ENCODE measurements around the gene IRGQ. TPM values are rescaled to one million over a fixed set of nuclear protein-coding genes. Genes with fewer than 3 reads are reported as not detected.
A peak's percentile ranks its signal among the peaks of the same experiment; 100 is the strongest.

IRGQ gene
- total and polyA plus RNA-seq, 7 donors = 5.5 to 26.9 (median 21.5) TPM

GRCh38 chr19:43610493-43610892 is 14.6 kb upstream of the IRGQ start:
- ATAC-seq = no peak
- WGBS, 3 donors = 71 to 74% (median 74%) methylated on average over 3 of the region's 3 CpGs
- Histone ChIP-seq H3K27ac (no peak overlapping the region), H3K27me3 (ENCODE audit: insufficient read depth in 3 of 3, low read length in 2 of 3) (no peaks in the 10 kb centered on the region), H3K36me3 (ENCODE audit: insufficient read depth in 1 of 2, low read depth in 1 of 2) (peaks cover 0 to 42% of the 10 kb centered on the region in 2 donors), H3K4me1 (no peaks in the 10 kb centered on the region), H3K4me3 (no peak overlapping the region), H3K9me3 (no peaks in the 10 kb centered on the region)
- TF ChIP-seq CTCF (IDR thresholded peaks at IDR 0.05) = no peak
- DNase-seq = no peak
- intact Hi-C loops (cut with DNase I) = no loop called here

- Histone ChIP-seq H3K36me3 (ENCODE audit: insufficient read depth in 1 of 2, low read depth in 1 of 2) (peaks cover 0 to 42% of the 10 kb centered on the region in 2 donors), H3K9me3 (no peaks in the 10 kb centered on the region), H3K4me3 (no peak overlapping the region), H3K27ac (no peak overlapping the region), H3K4me1 (no peaks in the 10 kb centered on the region), H3K27me3 (ENCODE audit: insufficient read depth in 3 of 3, low read length in 2 of 3) (no peaks in the 10 kb centered on the region)
- DNase-seq = no peak
- no peak for TF ChIP-seq CTCF (IDR thresholded peaks at IDR 0.05)
- WGBS, 3 donors = 85 to 87% (median 87%) methylated on average over 7 of the region's 7 CpGs
- ATAC-seq = peak in 1 of 4 donors; percentile 9
- intact Hi-C loops (cut with DNase I) = no loop called here
Measured at GRCh38 chr19:43609872-43610271, 13.9 kb upstream of the IRGQ start.

GRCh38 chr19:43607238-43608205 is 11.6 kb upstream of the IRGQ start:
- H3K9me3 ChIP-seq = no peaks in the 10 kb centered on the region
- H3K27me3 ChIP-seq (ENCODE audit: insufficient read depth in 3 of 3, low read length in 2 of 3) = no peaks in the 10 kb centered on the region
- intact Hi-C loops (cut with DNase I) = no loop called here
- H3K4me3 ChIP-seq = no peak overlapping the region
- H3K36me3 ChIP-seq (ENCODE audit: insufficient read depth in 1 of 2, low read depth in 1 of 2) = peaks cover 0 to 36% of the 10 kb centered on the region in 2 donors
- WGBS, 3 donors = 76 to 79% (median 77%) methylated on average over 23 to 28 of the region's 28 CpGs
- TF ChIP-seq CTCF (IDR thresholded peaks at IDR 0.05) = no peak
- no peak for DNase-seq
- ATAC-seq = no peak
- H3K4me1 ChIP-seq = no peaks in the 10 kb centered on the region
- peak overlapping the region; percentile 36 for H3K27ac ChIP-seq

GRCh38 chr19:43606569-43607229 is 10.8 kb upstream of the IRGQ start:
- WGBS, 3 donors = 71 to 78% (median 77%) methylated on average over 7 of the region's 7 CpGs
- intact Hi-C loops (cut with DNase I) = no loop called here
- H3K36me3 ChIP-seq (ENCODE audit: insufficient read depth in 1 of 2, low read depth in 1 of 2) = peaks cover 0 to 36% of the 10 kb centered on the region in 2 donors
- H3K27me3 ChIP-seq (ENCODE audit: insufficient read depth in 3 of 3, low read length in 2 of 3) = no peaks in the 10 kb centered on the region
- H3K27ac ChIP-seq = peak overlapping the region; percentile 36
- ATAC-seq (peak in 2 of 4 donors; percentile 36 to 40), DNase-seq (no peak)
- H3K4me1 ChIP-seq = no peaks in the 10 kb centered on the region
- H3K4me3 ChIP-seq = no peak overlapping the region
- no peak for TF ChIP-seq CTCF (IDR thresholded peaks at IDR 0.05)
- no peaks in the 10 kb centered on the region for H3K9me3 ChIP-seq

Measured in psoas muscle (tissue), 8 donors.